Lower leg skin (tissue), 4 donors: ENCODE data around the gene SHKBP1. TPM values are rescaled to one million over a fixed set of nuclear protein-coding genes. Genes with fewer than 3 reads are reported as not detected.
A peak's percentile ranks its signal among the peaks of the same experiment; 100 is the strongest.

Experiments used
- DNase-seq, 2 donors: peaks; one replicate each; pipeline ENCODE4 v3.0.0-alpha.2; 2019; ENCODE audit warnings: low spot score in 2 of 2
- H3K4me3 ChIP-seq: fragments of 200-600 bp; sonication (generic); 2 replicates; pipeline ENCODE4 v1.5.1; 2017; ENCODE audit warnings: mild to moderate bottlenecking, low read depth; ENCODE audit not compliant: poor library complexity, severe bottlenecking
- POLR2A ChIP-seq, 2 donors: fragments of 450-650 bp; IDR thresholded peaks; one replicate each; pipeline ENCODE4 v1.6.1; 2016 to 2017; ENCODE audit warnings: antibody characterized with exemption in 2 of 2, mild to moderate bottlenecking in 1 of 2, moderate library complexity in 1 of 2
- WGBS, 2 donors: methylation state at CpG; one replicate each; pipeline ENCODE4 v1.1.5; 2018; 5-methylcytosine and 5-hydroxymethylcytosine counted together
- intact Hi-C: fragments of 100-400 bp; cut with DNase I; formaldehyde crosslinking; loops from one replicate; pipeline ENCODE4 v1.15.0; 2023; ENCODE audit warnings: low total_unique reads
- total RNA-seq, 4 donors: library from RNA; depleted of rRNA; stranded (reverse); fragments of >200 nt; gene quantifications; one replicate each; pipeline ENCODE4 v1.1.0, GENCODE V29; 2016
- TF ChIP-seq, protein P1 (sequence below), 3 donors: fragments of 450-650 bp; IDR thresholded peaks; one replicate each; pipeline ENCODE4 v1.5.1; 2016; ENCODE audit warnings: antibody characterized with exemption in 3 of 3, mild to moderate bottlenecking in 3 of 3, moderate library complexity in 2 of 3

The SHKBP1 gene
- total RNA-seq, 4 donors from 2014 or later, result 39.6 to 53.4 (median 43.0) TPM

DNA sequence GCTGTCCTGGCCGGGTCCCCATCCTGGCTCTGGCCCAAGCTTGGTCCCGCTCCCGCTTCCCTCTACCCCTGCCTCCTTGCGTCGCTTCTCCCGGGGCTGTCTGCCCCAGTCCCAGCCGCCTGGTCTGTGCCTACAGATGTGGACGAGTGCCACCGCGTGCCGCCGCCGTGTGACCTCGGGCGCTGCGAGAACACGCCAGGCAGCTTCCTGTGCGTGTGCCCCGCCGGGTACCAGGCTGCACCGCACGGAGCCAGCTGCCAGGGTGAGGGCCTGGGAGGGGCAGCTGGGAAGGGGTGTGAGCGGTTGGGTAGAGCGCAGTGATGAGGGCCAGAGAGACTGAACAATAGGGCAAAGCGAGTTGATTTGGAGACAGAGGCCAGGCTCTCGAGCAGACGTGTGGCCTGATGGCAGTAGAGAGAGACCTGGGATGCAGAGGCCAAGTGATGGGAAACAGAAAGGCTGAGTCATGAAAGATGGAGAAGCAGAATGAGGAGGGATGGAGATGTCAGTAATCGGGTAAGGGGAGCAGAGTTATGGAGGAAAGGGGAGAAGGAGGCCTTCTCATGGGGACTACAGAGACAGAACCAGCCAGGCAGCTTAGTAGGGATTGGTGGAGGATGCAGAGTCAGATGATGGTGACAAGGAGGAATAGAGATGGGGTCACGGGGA lies 33.9 kb downstream of the SHKBP1 start:
- H3K4me3 ChIP-seq, result no peak overlapping the region
- 12% methylated on average over 29 of the region's 29 CpGs for WGBS, 2 donors
- DNase-seq, result peak in 1 of 2 donors; percentile 96
- intact Hi-C loops, result no loop called here
- TF ChIP-seq POLR2A (IDR thresholded peaks at IDR 0.05), result no peak
- TF ChIP-seq, protein P1, sequence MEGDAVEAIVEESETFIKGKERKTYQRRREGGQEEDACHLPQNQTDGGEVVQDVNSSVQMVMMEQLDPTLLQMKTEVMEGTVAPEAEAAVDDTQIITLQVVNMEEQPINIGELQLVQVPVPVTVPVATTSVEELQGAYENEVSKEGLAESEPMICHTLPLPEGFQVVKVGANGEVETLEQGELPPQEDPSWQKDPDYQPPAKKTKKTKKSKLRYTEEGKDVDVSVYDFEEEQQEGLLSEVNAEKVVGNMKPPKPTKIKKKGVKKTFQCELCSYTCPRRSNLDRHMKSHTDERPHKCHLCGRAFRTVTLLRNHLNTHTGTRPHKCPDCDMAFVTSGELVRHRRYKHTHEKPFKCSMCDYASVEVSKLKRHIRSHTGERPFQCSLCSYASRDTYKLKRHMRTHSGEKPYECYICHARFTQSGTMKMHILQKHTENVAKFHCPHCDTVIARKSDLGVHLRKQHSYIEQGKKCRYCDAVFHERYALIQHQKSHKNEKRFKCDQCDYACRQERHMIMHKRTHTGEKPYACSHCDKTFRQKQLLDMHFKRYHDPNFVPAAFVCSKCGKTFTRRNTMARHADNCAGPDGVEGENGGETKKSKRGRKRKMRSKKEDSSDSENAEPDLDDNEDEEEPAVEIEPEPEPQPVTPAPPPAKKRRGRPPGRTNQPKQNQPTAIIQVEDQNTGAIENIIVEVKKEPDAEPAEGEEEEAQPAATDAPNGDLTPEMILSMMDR (IDR thresholded peaks at IDR 0.05), result no peak

DNA sequence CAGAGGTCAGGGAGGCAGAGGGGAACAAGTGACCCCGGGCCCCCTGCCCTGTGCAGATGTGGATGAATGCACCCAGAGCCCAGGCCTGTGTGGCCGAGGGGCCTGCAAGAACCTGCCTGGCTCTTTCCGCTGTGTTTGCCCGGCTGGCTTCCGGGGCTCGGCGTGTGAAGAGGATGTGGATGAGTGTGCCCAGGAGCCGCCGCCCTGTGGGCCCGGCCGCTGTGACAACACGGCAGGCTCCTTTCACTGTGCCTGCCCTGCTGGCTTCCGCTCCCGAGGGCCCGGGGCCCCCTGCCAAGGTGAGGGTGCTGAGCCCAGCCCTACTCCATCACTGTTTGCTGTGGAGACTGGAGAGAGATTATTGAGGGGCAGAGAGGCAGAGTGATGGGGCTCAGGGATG lies 34.4 kb downstream of the SHKBP1 start:
- H3K4me3 ChIP-seq, result no peak overlapping the region
- TF ChIP-seq, protein P1 (IDR thresholded peaks at IDR 0.05), result no peak
- TF ChIP-seq POLR2A (IDR thresholded peaks at IDR 0.05), result no peak
- intact Hi-C loops, result no loop called here
- DNase-seq, result peak in 1 of 2 donors; percentile 89
- WGBS, 2 donors, result 49 to 62% methylated on average over 9 to 13 of the region's 15 CpGs

DNA sequence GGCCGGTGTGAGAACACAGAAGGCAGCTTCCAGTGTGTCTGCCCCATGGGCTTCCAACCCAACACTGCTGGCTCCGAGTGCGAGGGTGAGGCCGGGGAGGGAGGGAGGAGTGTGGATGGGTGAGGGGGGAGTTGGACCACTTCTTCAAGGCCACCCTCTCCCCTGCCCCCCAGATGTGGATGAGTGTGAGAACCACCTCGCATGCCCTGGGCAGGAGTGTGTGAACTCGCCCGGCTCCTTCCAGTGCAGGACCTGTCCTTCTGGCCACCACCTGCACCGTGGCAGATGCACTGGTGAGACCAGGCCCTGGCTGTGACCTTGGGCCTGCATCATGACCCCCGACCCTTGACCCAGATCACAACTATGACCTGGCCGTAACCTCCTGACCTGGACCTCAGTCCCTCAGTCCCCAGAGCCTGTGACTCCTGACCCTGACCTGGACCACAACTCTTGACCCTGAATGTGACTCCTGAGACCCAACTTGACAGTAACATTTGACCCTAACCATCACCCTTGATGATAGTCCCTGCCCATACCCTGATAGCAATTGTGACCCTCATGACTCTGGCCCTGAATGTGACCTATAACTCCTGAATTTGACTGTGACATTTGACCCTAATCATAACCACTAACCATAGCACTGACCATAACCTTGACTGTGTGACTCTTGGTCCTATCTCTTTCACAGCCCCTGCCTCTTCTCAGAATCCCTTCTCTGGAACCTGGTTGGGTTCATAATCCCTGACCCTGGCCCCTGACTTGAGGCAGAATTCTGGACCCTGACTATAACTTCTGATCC lies 35.4 kb downstream of the SHKBP1 start:
- DNase-seq, result peak in 1 of 2 donors; percentile 88
- no peak overlapping the region for H3K4me3 ChIP-seq
- no peak for TF ChIP-seq POLR2A (IDR thresholded peaks at IDR 0.05)
- TF ChIP-seq, protein P1 (IDR thresholded peaks at IDR 0.05), result no peak
- intact Hi-C loops, result no loop called here
- 86 to 87% methylated on average over 10 of the region's 10 CpGs for WGBS, 2 donors

DNA sequence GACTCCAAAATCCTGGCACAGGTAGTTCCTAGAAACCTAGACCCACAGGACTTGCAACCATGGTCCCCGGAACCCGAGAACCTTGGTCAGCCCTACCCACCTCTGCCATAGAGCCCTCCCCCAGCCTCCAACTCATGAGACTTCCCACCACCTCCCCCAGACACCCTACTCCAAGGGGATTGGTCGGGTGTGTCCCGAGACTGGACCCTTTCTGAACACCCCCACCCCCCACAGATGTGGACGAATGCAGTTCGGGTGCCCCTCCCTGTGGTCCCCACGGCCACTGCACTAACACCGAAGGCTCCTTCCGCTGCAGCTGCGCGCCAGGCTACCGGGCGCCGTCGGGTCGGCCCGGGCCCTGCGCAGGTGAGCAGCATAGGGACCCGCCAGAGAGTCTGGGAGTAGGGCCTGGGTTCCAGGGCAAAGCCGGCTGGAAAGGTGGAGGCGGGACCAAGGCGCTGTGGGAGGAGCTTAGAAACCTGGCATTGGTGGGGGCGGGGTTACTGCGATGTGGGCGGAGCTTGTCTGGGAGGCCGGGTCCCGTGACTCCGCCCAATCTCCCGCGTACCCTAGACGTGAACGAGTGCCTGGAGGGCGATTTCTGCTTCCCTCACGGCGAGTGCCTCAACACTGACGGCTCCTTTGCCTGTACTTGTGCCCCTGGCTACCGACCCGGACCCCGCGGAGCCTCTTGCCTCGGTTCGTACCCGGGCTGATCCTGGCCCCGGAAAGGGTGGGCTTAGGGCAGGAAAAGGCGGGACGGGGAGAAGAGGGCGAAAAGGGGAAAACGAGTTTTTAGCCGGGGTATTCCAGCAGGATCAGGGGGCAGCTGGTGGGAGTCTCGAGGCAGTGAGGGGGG lies 36.4 kb downstream of the SHKBP1 start:
- 29 to 34% methylated on average over 48 to 50 of the region's 50 CpGs for WGBS, 2 donors
- H3K4me3 ChIP-seq, result peak overlapping the region; percentile 17
- peak in 1 of 2 donors; percentile 93 for DNase-seq
- intact Hi-C loops, result no loop called here
- no peak for TF ChIP-seq POLR2A (IDR thresholded peaks at IDR 0.05)
- TF ChIP-seq, protein P1 (IDR thresholded peaks at IDR 0.05), result no peak

DNA sequence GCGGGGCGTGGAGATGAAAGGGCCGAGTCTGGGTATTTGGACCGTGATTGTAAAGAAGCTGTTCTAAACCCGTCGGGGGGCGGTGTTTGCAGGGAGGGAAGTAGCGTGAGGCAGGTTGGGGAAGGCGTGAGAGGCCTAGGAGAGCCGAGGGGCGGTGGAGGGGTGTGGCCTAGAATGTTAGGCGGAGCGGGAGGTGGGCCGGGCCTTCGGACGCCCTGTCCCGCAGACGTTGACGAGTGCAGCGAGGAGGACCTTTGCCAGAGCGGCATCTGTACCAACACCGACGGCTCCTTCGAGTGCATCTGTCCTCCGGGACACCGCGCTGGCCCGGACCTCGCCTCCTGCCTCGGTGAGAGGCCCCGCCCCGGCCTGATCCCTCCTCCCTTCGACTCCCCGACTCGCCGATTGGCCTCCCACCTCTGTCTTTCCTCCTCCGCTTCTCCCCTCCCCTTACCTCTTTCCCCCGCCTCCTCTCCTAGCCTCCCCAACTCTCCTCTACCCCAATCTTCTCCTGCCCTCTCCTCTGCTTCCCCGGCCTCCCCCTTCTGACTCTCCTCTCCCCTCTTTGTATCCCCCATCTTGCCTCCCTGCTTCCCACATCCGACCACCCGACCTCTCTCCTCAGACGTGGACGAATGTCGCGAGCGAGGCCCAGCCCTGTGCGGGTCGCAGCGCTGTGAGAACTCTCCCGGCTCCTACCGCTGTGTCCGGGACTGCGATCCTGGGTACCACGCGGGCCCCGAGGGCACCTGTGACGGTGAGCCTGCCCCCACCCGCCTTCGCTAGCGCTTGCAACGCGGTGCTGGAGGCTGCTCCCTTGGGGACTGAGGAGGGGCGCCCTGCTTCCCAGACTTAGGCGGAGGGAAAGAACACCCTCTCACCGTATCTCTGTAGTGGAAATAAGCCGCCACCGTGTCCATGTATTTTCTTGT lies 37.3 kb downstream of the SHKBP1 start:
- intact Hi-C loops, result no loop called here
- peak overlapping the region; percentile 60 for H3K4me3 ChIP-seq
- no peak for TF ChIP-seq POLR2A (IDR thresholded peaks at IDR 0.05)
- TF ChIP-seq, protein P1 (IDR thresholded peaks at IDR 0.05), result no peak
- DNase-seq, result peak; percentile 89 to 97
- WGBS, 2 donors, result 6% methylated on average over 66 of the region's 67 CpGs
